Pulmonary artery endothelial cell (primary cell): ENCODE measurements around the gene USP8. TPM values are rescaled to one million over a fixed set of nuclear protein-coding genes. Genes with fewer than 3 reads are reported as not detected.
"Not testable (repeated sequence)": the region's sequence is repeated elsewhere in the genome, so short reads cannot be mapped to it uniquely, and the experiment has no call there.

ENCODE experiments used
- DNase-seq: peaks from one replicate; pipeline ENCODE4 v3.0.0-alpha.2; 2011; ENCODE audit warnings: low read depth, low spot score
- total RNA-seq: library from RNA; depleted of rRNA; stranded (reverse); fragments of >200 nt; gene quantifications from 2 replicates; pipeline ENCODE4 v1.2.3, GENCODE V29; 2014

The USP8 gene
- total RNA-seq, 1 donor from 2014 or later: 48.8 TPM

DNA sequence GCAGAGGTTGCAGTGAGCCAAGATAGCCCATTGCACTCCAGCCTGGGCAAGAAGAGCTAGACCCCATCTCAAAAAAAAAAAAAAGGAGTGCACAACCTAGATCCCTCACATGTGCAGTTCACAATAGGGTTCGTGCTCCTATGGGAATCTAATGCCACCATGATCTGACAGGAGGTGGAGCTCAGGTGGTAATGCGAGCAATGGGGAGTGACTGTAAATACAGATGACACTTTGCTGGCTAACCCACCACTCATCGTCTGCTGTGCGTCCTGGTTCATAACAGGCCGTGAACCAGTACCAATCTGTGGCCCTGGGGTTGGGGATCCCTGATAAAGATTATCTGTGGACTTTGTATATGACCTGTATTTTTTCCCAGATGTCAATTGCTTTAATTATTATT, 16.7 kb downstream of the USP8 start:
- no peak for DNase-seq

- DNase-seq: no peak
Measured at GRCh38 chr15:50452927-50453326, 28.7 kb downstream of the USP8 start.

GRCh38 chr15:50458348-50459112, 34.3 kb downstream of the USP8 start:
- DNase-seq: no peak

GRCh38 chr15:50463423-50464358, 39.5 kb downstream of the USP8 start:
- no peak for DNase-seq

DNA sequence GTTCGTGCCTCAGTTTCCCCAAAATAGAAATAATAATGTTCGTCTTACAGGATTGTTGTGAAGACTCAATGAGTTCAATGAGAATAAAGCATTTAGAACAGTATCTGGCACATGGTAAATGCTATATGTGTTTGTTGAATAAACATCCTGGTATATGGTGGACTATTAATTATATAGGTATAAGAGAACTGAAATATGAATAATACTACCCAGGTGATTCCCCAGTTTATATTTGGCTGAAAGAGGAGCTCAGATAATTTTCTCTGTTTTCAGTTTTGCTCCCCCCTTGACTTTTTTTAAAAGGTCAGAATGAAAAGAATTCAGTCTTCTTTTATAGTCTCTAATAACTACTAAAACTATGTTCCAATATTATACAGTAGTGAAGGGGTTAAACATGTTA, 46.9 kb downstream of the USP8 start:
- DNase-seq: no peak

DNA sequence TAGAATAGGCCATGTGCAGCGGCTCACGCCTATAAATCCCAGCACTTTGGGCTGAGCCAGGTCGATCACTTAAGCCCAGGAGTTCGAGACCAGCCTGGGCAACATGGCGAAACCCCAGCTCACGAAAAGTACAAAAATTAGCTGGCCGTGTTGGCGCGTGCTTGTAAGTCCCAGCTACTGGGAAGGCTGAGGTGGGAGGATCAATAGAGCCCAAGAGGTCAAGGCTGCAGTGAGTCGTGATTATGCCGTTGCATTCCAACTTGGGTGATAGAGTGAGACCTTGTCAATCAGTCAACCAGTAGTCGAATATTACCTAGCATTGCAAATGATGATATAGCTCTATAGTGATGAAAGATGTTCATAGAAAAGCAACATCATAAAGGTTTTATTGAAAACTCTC, 51.9 kb downstream of the USP8 start:
- DNase-seq: no peak

GRCh38 chr15:50484781-50485180, 60.6 kb downstream of the USP8 start:
- DNase-seq: no peak

DNA sequence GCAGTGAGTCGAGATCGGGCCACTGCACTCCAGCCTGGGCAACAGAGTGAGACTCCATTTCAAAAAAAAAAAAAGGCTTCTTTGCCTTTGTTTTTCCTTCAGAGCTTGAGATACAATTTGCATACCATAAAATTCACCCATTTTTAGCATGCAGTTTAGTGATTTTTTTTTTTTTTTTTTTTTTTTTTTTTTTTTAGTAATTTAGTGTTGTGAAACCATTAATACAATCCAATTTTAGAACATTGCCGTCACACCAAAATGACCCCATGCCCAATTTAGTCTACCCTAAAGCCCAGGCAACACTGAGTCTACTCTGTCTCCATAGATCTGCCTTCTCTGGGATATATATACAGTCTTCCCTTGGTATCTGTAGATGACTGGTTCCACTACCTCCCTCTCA, 61.2 kb downstream of the USP8 start:
- DNase-seq: no peak

DNA sequence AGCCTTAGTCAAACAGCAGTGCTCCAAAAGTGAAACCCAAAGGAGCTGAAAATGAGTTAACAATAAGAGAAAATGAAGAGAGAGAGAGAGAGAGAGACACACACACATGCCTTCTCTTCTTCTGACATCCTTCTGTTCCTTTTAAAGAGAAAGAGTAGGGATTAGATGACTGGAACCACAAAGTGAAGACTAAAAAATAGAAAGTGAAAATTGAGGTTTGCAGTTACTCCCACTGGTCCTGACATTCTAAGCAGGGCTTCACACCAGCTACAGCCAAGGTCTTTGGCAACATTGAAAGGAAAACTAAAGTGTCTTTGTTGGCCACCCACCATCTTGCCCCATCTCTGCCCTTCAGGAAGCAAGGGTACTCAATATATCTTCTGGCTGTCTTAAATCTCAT, 63.1 kb downstream of the USP8 start:
- DNase-seq: no peak

DNA sequence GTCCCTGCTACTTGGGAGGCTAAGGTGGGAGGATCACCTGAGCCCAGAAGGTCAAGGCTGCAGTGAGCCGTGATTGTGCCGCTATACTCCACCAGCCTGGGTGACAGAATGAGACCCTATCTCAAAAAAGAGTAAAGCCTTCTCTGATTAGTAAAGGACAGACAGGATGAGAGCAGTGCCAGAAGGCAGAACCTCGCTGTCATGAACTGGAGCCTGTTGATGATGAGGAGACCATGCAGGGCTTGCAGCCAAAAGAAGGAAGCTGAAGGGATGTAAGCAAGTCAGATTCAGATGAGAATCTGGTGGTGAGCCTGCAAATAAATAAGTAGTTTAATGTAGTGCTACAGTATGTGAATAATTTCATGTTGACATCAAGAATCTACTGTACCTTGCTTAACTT, 69.4 kb downstream of the USP8 start:
- no peak for DNase-seq

- not testable (repeated sequence) for DNase-seq
Measured at GRCh38 chr15:50494547-50494946, 70.3 kb downstream of the USP8 start.

DNA sequence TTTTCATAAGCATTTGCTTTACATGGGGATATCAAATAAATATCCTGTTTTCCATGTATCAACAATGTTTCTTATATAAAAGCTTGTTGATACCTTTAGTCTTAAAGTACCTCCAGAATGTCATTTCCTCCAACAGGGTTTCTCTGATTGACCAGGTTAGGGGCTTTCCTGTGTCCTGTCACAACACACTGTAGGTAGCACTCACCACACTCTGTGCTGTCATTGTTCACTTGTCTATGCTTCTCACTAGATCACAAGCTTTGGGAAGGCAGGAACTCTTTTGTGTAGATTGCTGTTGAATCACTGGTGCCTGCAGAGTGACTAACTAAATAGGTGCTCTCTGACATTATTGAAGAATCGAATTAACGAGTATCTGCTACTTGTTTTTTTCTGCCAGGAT, 72.5 kb downstream of the USP8 start:
- no peak for DNase-seq

GRCh38 chr15:50500352-50500751, 76.1 kb downstream of the USP8 start:
- no peak for DNase-seq

GRCh38 chr15:50501815-50502214, 77.6 kb downstream of the USP8 start:
- DNase-seq: no peak

GRCh38 chr15:50503144-50503543, 78.9 kb downstream of the USP8 start:
- DNase-seq: no peak

- DNase-seq: not testable (repeated sequence)
Measured at GRCh38 chr15:50505656-50506055, 81.5 kb downstream of the USP8 start.

DNA sequence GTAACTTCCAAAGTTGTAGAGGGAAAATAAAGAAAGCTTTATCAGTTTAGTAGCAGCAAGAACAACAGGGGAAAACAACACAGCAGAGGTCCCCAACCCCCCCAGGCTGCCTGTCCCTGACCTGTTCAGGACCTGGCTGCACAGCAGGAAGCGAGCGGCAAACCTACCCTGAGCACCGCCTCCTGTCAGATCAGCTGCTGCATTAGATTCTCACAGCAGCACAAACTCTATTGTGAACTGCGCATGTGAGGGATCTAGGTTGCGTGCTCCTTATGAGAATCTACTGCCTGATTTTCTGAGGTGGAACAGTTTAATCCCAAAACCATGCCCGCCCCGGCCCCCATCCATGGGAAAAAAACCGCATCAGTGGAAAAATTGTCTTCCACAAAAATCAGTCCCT, 81.9 kb downstream of the USP8 start:
- DNase-seq: no peak

- no peak for DNase-seq
Measured at GRCh38 chr15:50513001-50513400, 88.8 kb downstream of the USP8 start.

DNA sequence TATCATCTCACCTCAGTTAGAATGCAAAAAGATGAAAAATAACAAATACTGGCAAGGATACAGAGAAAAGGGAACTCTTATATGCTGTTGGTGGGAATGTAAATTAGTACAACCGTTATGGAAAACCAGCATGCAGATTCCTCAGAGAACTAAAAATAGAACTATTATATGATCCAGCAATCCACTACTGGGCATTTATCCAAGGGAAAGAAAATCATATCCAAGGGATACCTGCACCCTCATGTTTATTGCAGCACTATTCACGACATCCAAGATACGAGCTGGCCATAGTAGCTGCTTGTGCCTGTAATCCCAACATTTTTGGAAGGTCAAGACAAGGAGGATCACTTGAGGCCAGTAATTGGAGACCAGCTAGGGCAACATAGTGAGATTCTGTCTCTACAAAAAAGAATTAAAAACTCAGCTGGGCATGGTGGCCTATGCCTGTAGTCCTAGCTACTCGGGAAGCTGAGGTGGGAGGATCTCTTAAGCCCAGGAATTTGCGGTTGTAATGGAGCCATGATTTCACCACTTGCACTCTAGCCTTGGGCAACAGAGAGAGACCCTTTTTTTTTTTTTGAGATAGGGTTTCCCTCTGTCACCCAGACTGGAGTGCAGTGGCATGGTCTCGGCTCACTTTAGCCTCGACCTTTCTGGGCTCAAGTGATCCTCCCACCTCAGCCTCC, 95.7 kb downstream of the USP8 start:
- no peak for DNase-seq

- DNase-seq: no peak
Measured at GRCh38 chr15:50523851-50524251, 99.6 kb downstream of the USP8 start.

DNA sequence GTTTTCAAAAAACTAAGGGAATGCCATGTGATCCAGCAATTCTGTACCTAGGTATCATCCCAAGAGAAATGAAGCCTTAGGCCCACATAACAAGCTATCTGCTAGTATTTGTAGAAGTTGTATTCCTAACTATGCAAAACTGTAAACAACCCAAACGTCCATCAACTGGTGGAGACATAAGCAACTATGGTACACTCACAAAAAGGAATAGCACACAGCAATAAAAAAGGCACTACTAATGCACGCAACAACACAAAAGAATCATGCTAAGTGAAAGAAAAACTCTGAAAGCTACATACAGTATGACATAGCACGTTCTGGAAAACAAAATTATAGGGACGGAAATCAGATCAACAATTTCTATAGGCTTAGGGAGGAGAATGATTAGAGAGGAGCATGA, 107.0 kb downstream of the USP8 start:
- no peak for DNase-seq

- DNase-seq: no peak
Measured at GRCh38 chr15:50531766-50532165, 107.6 kb downstream of the USP8 start.
